H1 (cell line): ENCODE data around the gene F10. TPM values are rescaled to one million over a fixed set of nuclear protein-coding genes. Genes with fewer than 3 reads are reported as not detected.

Experiments used
- EP300 ChIP-seq, 2 experiments: IDR thresholded peaks; 1 replicate in 1 of 2; 2 replicates in 1 of 2; pipeline ENCODE4 v1.6.1; 2011 to 2012; ENCODE audit warnings: low read depth in 2 of 2, low read length in 2 of 2, mild to moderate bottlenecking in 2 of 2, borderline replicate concordance in 1 of 2, inconsistent platforms in 1 of 2, moderate library complexity in 1 of 2
- GABPA ChIP-seq: IDR thresholded peaks from 2 replicates; pipeline ENCODE4 v1.6.1; 2011; ENCODE audit warnings: mild to moderate bottlenecking, low read length, moderate library complexity, borderline replicate concordance; ENCODE audit not compliant: insufficient read depth
- JUN ChIP-seq: IDR thresholded peaks from 2 replicates; pipeline ENCODE4 v1.6.1; 2011; ENCODE audit warnings: low read depth, mild to moderate bottlenecking, improper control_type of control experiment, low read length
- KDM1A ChIP-seq: fragments of 200-600, 300-600 bp; sonication (generic); IDR thresholded peaks from 2 replicates; pipeline ENCODE4 v1.7.1; 2016; ENCODE audit warnings: mild to moderate bottlenecking, low read length, borderline replicate concordance
- PHF8 ChIP-seq: fragments of 200-600 bp; sonication (generic); conservative IDR thresholded peaks from 2 replicates; pipeline ENCODE4 v1.7.1; 2012; ENCODE audit warnings: low read depth, mild to moderate bottlenecking, inconsistent platforms, low read length, moderate library complexity
- POLR2A ChIP-seq, 2 experiments: IDR thresholded peaks; 1 replicate in 1 of 2; 2 replicates in 1 of 2; pipeline ENCODE4 v1.6.1; 2011; ENCODE audit warnings: low read depth in 2 of 2, low read length in 2 of 2, mild to moderate bottlenecking in 2 of 2; ENCODE audit errors: control extremely low read depth in 1 of 2
- RAD21 ChIP-seq, 2 experiments: IDR thresholded peaks in 1 of 2; conservative IDR thresholded peaks in 1 of 2; 2 replicates each; pipeline ENCODE4 v1.6.1; 2011; ENCODE audit warnings: low read depth in 2 of 2, low read length in 2 of 2, improper control_type of control experiment in 1 of 2, inconsistent platforms in 1 of 2, mild to moderate bottlenecking in 1 of 2, moderate library complexity in 1 of 2
- RFX5 ChIP-seq: IDR thresholded peaks from 2 replicates; pipeline ENCODE4 v1.6.1; 2011; ENCODE audit warnings: low read depth, low read length, improper control_type of control experiment, borderline replicate concordance
- SP1 ChIP-seq: IDR thresholded peaks from 2 replicates; pipeline ENCODE4 v1.6.1; 2011; ENCODE audit warnings: low read depth, low read length
- SUZ12 ChIP-seq: fragments of 200-600 bp; sonication (generic); IDR thresholded peaks from 2 replicates; pipeline ENCODE4 v1.6.1; 2012; ENCODE audit warnings: mild to moderate bottlenecking, inconsistent platforms, low read length, moderate library complexity, mixed read lengths
- polyA plus RNA-seq, 7 experiments: library from polyadenylated mRNA; depleted of rRNA in 3 of 7; stranded (reverse) in 5 of 7; unstranded in 2 of 7; fragments of >200 nt in 5 of 7; fragments of 200-250 nt in 2 of 7; gene quantifications; 1 replicate in 5 of 7; 2 replicates in 1 of 7; 4 replicates in 1 of 7; pipeline versions ENCODE4 v1.2.1 to v1.2.3, GENCODE V29; 2011 to 2013; ENCODE audit warnings: missing spikeins in 2 of 7, mixed read lengths in 2 of 7
- total RNA-seq: library from RNA; stranded (reverse); fragmentation: NEBNext Ultra II Directional; extraction: Animal tissue kit (Norgen Biotek cat#: 25700); gene quantifications from 2 replicates; pipeline ENCODE4 v1.2.1, GENCODE V29; 2021
- TF ChIP-seq, protein P1 (sequence below): fragments of 300-600 bp; sonication (generic); IDR thresholded peaks from 2 replicates; pipeline ENCODE4 v1.7.1; 2012; ENCODE audit warnings: low read length, moderate library complexity, mild to moderate bottlenecking, inconsistent platforms; ENCODE audit not compliant: insufficient replicate concordance

The F10 gene
- total and polyA plus RNA-seq, 2 of the 8 experiments (the other 6 are each of a cell fraction or from before 2014, with no cell fraction given) = 2.0 to 4.2 TPM

DNA sequence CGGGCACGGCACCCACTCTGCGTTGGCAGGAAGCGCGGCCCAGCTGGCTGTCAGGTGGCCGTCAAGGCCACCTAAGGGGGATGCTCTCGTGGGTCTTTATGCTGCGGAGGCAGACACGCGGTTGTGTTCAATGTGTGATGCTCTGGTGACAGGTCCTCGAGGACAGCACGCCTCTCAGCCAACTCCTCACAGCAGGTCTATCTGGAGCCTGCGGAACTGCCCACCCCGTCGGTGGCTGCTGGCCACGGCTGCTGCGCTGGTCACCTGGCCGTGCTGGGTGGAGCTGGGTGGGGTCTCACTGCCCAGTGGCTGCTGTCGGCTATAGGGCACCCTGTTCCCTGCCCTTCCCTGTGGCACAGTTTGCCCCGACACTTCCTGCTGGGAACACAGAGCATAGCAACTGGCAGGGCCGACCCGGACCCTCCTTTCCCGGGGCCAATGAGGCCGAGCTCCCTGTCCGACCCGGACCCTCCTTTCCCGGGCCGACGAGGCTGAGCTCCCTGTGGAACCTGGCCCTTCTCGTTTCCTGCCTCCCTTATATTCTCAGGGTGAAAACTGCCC, 31.3 kb upstream of the F10 start (continued):
- TF ChIP-seq, protein P1, sequence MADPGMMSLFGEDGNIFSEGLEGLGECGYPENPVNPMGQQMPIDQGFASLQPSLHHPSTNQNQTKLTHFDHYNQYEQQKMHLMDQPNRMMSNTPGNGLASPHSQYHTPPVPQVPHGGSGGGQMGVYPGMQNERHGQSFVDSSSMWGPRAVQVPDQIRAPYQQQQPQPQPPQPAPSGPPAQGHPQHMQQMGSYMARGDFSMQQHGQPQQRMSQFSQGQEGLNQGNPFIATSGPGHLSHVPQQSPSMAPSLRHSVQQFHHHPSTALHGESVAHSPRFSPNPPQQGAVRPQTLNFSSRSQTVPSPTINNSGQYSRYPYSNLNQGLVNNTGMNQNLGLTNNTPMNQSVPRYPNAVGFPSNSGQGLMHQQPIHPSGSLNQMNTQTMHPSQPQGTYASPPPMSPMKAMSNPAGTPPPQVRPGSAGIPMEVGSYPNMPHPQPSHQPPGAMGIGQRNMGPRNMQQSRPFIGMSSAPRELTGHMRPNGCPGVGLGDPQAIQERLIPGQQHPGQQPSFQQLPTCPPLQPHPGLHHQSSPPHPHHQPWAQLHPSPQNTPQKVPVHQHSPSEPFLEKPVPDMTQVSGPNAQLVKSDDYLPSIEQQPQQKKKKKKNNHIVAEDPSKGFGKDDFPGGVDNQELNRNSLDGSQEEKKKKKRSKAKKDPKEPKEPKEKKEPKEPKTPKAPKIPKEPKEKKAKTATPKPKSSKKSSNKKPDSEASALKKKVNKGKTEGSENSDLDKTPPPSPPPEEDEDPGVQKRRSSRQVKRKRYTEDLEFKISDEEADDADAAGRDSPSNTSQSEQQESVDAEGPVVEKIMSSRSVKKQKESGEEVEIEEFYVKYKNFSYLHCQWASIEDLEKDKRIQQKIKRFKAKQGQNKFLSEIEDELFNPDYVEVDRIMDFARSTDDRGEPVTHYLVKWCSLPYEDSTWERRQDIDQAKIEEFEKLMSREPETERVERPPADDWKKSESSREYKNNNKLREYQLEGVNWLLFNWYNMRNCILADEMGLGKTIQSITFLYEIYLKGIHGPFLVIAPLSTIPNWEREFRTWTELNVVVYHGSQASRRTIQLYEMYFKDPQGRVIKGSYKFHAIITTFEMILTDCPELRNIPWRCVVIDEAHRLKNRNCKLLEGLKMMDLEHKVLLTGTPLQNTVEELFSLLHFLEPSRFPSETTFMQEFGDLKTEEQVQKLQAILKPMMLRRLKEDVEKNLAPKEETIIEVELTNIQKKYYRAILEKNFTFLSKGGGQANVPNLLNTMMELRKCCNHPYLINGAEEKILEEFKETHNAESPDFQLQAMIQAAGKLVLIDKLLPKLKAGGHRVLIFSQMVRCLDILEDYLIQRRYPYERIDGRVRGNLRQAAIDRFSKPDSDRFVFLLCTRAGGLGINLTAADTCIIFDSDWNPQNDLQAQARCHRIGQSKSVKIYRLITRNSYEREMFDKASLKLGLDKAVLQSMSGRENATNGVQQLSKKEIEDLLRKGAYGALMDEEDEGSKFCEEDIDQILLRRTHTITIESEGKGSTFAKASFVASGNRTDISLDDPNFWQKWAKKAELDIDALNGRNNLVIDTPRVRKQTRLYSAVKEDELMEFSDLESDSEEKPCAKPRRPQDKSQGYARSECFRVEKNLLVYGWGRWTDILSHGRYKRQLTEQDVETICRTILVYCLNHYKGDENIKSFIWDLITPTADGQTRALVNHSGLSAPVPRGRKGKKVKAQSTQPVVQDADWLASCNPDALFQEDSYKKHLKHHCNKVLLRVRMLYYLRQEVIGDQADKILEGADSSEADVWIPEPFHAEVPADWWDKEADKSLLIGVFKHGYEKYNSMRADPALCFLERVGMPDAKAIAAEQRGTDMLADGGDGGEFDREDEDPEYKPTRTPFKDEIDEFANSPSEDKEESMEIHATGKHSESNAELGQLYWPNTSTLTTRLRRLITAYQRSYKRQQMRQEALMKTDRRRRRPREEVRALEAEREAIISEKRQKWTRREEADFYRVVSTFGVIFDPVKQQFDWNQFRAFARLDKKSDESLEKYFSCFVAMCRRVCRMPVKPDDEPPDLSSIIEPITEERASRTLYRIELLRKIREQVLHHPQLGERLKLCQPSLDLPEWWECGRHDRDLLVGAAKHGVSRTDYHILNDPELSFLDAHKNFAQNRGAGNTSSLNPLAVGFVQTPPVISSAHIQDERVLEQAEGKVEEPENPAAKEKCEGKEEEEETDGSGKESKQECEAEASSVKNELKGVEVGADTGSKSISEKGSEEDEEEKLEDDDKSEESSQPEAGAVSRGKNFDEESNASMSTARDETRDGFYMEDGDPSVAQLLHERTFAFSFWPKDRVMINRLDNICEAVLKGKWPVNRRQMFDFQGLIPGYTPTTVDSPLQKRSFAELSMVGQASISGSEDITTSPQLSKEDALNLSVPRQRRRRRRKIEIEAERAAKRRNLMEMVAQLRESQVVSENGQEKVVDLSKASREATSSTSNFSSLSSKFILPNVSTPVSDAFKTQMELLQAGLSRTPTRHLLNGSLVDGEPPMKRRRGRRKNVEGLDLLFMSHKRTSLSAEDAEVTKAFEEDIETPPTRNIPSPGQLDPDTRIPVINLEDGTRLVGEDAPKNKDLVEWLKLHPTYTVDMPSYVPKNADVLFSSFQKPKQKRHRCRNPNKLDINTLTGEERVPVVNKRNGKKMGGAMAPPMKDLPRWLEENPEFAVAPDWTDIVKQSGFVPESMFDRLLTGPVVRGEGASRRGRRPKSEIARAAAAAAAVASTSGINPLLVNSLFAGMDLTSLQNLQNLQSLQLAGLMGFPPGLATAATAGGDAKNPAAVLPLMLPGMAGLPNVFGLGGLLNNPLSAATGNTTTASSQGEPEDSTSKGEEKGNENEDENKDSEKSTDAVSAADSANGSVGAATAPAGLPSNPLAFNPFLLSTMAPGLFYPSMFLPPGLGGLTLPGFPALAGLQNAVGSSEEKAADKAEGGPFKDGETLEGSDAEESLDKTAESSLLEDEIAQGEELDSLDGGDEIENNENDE = no peak
- TF ChIP-seq POLR2A (IDR thresholded peaks at IDR 0.05; ENCODE audit: control extremely low read depth in 1 of 2, low read depth in 2 of 2, low read length in 2 of 2) (no peak), RAD21 (IDR thresholded peaks at IDR 0.05 in 1 of 2, conservative IDR thresholded peaks at IDR 0.05 in 1 of 2; ENCODE audit: low read depth in 2 of 2, low read length in 2 of 2) (no peak), PHF8 (no peak), KDM1A (no peak), SP1 (no peak), SUZ12 (no peak), GABPA (no peak), EP300 (IDR thresholded peaks at IDR 0.05; ENCODE audit: borderline replicate concordance in 1 of 2, low read depth in 2 of 2, low read length in 2 of 2) (no peak), RFX5 (no peak), JUN (no peak)
